ENCODE results near the gene RNU6-1. TPM values are rescaled to one million over a fixed set of nuclear protein-coding genes. Genes with fewer than 3 reads are reported as not detected.

Gene RNU6-1
- total and polyA plus RNA-seq, 7 donors = not detected

DNA sequence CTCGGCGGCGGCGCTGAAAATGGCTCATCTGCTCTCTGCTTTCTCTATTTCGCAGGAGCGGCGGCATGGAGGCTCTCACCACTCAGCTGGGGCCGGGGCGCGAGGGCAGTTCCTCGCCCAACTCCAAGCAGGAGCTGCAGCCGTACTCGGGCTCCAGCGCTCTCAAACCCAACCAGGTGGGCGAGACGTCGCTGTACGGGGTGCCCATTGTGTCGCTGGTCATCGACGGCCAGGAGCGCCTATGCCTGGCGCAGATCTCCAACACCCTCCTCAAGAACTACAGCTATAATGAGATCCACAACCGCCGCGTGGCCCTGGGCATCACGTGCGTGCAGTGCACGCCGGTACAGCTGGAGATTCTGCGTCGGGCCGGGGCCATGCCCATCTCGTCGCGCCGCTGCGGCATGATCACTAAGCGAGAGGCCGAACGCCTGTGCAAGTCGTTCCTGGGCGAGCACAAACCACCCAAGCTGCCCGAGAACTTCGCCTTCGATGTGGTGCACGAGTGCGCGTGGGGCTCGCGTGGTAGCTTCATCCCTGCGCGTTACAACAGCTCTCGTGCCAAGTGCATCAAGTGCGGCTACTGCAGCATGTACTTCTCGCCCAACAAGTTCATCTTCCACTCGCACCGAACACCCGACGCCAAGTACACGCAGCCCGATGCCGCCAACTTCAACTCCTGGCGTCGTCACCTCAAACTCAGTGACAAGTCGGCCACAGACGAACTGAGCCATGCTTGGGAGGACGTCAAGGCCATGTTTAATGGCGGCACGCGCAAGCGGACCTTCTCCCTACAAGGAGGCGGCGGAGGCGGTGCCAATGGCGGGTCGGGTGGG, 13.7 kb downstream of the RNU6-1 start:
- Histone ChIP-seq H3K9me3 (no peaks in the 10 kb centered on the region), H3K27me3 (ENCODE audit: insufficient read depth in 3 of 3, low read length in 2 of 3) (peaks cover 0 to 100% (median 70%) of the 10 kb centered on the region in 3 donors), H3K27ac (no peak overlapping the region), H3K4me1 (peaks cover 13% of the 10 kb centered on the region), H3K36me3 (ENCODE audit: insufficient read depth in 1 of 2, low read depth in 1 of 2) (no peaks in the 10 kb centered on the region), H3K4me3 (peak overlapping the region; percentile 32)
- WGBS, 3 donors = 12 to 24% (median 14%) methylated on average over 75 to 77 of the region's 77 CpGs
- ATAC-seq (no peak), DNase-seq (peak in 1 of 2 donors; percentile 52)
- TF ChIP-seq, protein P1, sequence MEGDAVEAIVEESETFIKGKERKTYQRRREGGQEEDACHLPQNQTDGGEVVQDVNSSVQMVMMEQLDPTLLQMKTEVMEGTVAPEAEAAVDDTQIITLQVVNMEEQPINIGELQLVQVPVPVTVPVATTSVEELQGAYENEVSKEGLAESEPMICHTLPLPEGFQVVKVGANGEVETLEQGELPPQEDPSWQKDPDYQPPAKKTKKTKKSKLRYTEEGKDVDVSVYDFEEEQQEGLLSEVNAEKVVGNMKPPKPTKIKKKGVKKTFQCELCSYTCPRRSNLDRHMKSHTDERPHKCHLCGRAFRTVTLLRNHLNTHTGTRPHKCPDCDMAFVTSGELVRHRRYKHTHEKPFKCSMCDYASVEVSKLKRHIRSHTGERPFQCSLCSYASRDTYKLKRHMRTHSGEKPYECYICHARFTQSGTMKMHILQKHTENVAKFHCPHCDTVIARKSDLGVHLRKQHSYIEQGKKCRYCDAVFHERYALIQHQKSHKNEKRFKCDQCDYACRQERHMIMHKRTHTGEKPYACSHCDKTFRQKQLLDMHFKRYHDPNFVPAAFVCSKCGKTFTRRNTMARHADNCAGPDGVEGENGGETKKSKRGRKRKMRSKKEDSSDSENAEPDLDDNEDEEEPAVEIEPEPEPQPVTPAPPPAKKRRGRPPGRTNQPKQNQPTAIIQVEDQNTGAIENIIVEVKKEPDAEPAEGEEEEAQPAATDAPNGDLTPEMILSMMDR (IDR thresholded peaks at IDR 0.05) = no peak
- intact Hi-C loops (cut with DNase I) = no loop called here

DNA sequence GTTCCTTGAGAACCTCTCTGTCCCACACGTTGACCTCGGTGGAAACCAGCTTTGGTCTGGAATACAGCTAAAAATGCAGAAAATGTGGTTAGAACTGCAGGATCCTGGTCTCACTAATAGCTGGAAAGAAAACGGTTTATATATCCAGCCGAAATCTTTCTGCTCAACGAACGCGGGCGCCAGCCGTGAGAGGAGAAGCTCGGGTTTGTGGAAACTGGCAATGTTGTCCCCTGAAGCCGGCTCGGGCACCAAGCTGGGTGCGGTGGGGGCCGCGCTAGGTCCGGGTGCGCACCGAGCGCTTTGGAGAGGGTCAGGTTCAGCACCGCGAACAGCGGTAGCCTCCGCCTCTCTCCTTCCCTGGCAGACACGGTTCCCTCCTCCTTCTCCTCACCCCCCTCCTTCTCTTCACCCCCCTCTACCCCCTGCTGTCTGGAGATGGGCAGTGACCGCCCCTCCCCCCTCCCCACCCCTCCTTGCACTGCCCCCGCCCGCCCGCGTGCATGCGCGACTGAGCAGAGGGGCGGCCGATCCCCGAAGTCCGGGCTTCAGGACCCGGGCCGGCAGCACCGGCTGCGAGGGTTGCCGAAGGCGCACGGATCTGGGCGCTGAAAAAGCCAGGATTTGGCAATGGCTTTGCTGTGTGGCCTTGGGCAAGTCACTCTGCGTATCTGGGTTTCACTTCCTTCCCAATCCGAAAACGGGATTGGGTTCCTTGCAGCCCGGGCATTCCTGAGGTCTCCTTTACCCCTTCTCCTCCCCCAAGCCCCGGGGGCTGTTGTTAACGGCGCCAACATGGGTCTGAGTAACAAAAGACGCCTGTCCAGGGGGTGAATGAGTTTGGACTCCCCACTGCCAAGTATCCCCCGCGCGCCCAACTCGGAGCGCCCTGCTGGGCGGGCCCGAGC, 14.6 kb downstream of the RNU6-1 start, which contains the start of gene SKOR1:
Gene SKOR1 (plus strand): TSS at position 534 of the 905 bp plus-strand sequence. CDS start 94 bp downstream, at position 628.
- no peaks in the 10 kb centered on the region for H3K9me3 ChIP-seq
- H3K36me3 ChIP-seq (ENCODE audit: insufficient read depth in 1 of 2, low read depth in 1 of 2) = no peaks in the 10 kb centered on the region
- ATAC-seq (peak in 2 of 4 donors; percentile 48 to 53), DNase-seq (peak in 1 of 2 donors; percentile 46)
- intact Hi-C loops (cut with DNase I) = no loop called here
- peaks cover 0 to 100% (median 70%) of the 10 kb centered on the region in 3 donors for H3K27me3 ChIP-seq (ENCODE audit: insufficient read depth in 3 of 3, low read length in 2 of 3)
- H3K4me1 ChIP-seq = peaks cover 13% of the 10 kb centered on the region
- peak within 1 kb of the TSS; percentile 32 for H3K4me3 ChIP-seq
- TF ChIP-seq, protein P1 (IDR thresholded peaks at IDR 0.05) = no peak
- 1% methylated on average over 49 to 57 of the region's 58 CpGs for WGBS, 3 donors
- H3K27ac ChIP-seq = no peak within 1 kb of the TSS

- H3K4me1 ChIP-seq = peaks cover 13% of the 10 kb centered on the region
- WGBS, 3 donors = 13 to 16% (median 15%) methylated on average over 21 of the region's 21 CpGs
- intact Hi-C loops (cut with DNase I) = no loop called here
- DNase-seq (peak in 1 of 2 donors; percentile 47), ATAC-seq (no peak)
- no peak overlapping the region for H3K27ac ChIP-seq
- no peaks in the 10 kb centered on the region for H3K9me3 ChIP-seq
- H3K27me3 ChIP-seq (ENCODE audit: insufficient read depth in 3 of 3, low read length in 2 of 3) = peaks cover 0 to 100% (median 74%) of the 10 kb centered on the region in 3 donors
- TF ChIP-seq, protein P1 (IDR thresholded peaks at IDR 0.05) = no peak
- H3K36me3 ChIP-seq (ENCODE audit: insufficient read depth in 1 of 2, low read depth in 1 of 2) = no peaks in the 10 kb centered on the region
- no peak overlapping the region for H3K4me3 ChIP-seq
Measured at GRCh38 chr15:67824197-67824968, 15.5 kb downstream of the RNU6-1 start.
